PC-9 (cell line): ENCODE measurements around the gene SAA1.

ENCODE experiments used
- CTCF ChIP-seq: fragments of 200-600 bp; sonication (generic); conservative IDR thresholded peaks from 2 replicates; pipeline ENCODE4 v1.6.1; 2017; ENCODE audit warnings: mixed run types, antibody characterized with exemption, mild to moderate bottlenecking, moderate library complexity
- EZH2 ChIP-seq: fragments of 200-600 bp; sonication (generic); IDR thresholded peaks from 2 replicates; pipeline ENCODE4 v1.8.0; 2017; ENCODE audit warnings: antibody characterized with exemption, low read depth

- TF ChIP-seq CTCF (no peak), EZH2 (no peak)
Measured at GRCh38 chr11:18223591-18224387, 42.3 kb upstream of the SAA1 start.
